GM23338 (cell line): ENCODE measurements around the gene TUFT1.

Source experiments
- CREB1 ChIP-seq: fragments of 250-450 bp; sonication (Bioruptor Pico); IDR thresholded peaks from 2 replicates; pipeline ENCODE4 v1.5.0; 2020; ENCODE audit warnings: low read depth, mild to moderate bottlenecking, moderate library complexity
- EZH2 ChIP-seq: fragments of 200-600 bp; sonication (generic); IDR thresholded peaks from one replicate; pipeline ENCODE4 v1.8.0; 2017; ENCODE audit warnings: antibody characterized with exemption, mild to moderate bottlenecking, low read depth; ENCODE audit not compliant: unreplicated experiment
- EZH2phosphoT487 ChIP-seq: fragments of 200-600 bp; sonication (generic); IDR thresholded peaks from one replicate; pipeline ENCODE4 v1.8.1; 2018; ENCODE audit warnings: antibody characterized with exemption; ENCODE audit not compliant: unreplicated experiment
- JUNB ChIP-seq: IDR thresholded peaks from one replicate; pipeline ENCODE4 v1.6.1; 2016; ENCODE audit warnings: antibody characterized with exemption; ENCODE audit not compliant: unreplicated experiment
- NANOG ChIP-seq: IDR thresholded peaks from 2 replicates; pipeline ENCODE4 v1.6.1; 2016; ENCODE audit warnings: antibody characterized with exemption, borderline replicate concordance
- POLR2AphosphoS5 ChIP-seq: IDR thresholded peaks from 2 replicates; pipeline ENCODE4 v1.6.1; 2016; ENCODE audit warnings: antibody characterized with exemption, low read depth
- STAT1 ChIP-seq: IDR thresholded peaks from one replicate; pipeline ENCODE4 v1.6.1; 2016; ENCODE audit warnings: antibody characterized with exemption; ENCODE audit not compliant: unreplicated experiment
- ZNF114 ChIP-seq: fragments of 250-450 bp; sonication (Bioruptor Pico); IDR thresholded peaks from 2 replicates; pipeline ENCODE4 v1.5.0; 2020; ENCODE audit warnings: mild to moderate bottlenecking, moderate library complexity
- ZNF331 ChIP-seq: fragments of 250-450 bp; sonication (Bioruptor Pico); IDR thresholded peaks from 2 replicates; pipeline ENCODE4 v1.5.0; 2020; ENCODE audit warnings: low read depth, mild to moderate bottlenecking, moderate library complexity
- TF ChIP-seq, protein P1 (sequence below), 2 experiments: fragments of 200-600 bp in 1 of 2; sonication (generic) in 1 of 2; conservative IDR thresholded peaks; 2 replicates each; pipeline versions ENCODE4 v1.5.1 to v1.6.1; 2016 to 2017; ENCODE audit warnings: antibody characterized with exemption in 2 of 2, low read depth in 2 of 2, mild to moderate bottlenecking in 2 of 2, moderate library complexity in 1 of 2
- TF ChIP-seq, protein P2 (sequence below): IDR thresholded peaks from 2 replicates; pipeline ENCODE4 v1.6.1; 2016; ENCODE audit warnings: antibody characterized with exemption
- TF ChIP-seq, protein P3 (sequence below): IDR thresholded peaks from one replicate; pipeline ENCODE4 v1.6.1; 2018; ENCODE audit warnings: antibody characterized with exemption; ENCODE audit not compliant: unreplicated experiment

DNA sequence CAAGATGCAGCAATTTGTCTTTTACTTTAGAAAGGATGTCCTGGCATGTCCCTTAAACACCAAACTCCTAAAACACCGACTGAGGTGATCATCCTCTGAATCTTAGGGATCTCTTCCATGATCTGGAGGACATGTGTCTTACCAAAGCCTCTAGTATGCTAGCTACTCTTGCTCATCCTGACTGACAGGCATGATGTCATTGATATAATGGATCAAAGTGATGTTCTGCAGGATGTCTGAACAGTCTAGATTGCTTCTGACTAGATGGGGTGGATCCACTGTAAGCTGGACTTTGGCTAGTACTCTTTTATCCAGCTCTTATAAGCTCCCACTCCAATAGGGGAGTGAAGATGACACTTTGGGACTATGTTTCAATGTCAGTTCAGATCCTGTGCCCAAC is 40.2 kb upstream of the TUFT1 start:
- no peak for TF ChIP-seq EZH2
- TF ChIP-seq, protein P1, sequence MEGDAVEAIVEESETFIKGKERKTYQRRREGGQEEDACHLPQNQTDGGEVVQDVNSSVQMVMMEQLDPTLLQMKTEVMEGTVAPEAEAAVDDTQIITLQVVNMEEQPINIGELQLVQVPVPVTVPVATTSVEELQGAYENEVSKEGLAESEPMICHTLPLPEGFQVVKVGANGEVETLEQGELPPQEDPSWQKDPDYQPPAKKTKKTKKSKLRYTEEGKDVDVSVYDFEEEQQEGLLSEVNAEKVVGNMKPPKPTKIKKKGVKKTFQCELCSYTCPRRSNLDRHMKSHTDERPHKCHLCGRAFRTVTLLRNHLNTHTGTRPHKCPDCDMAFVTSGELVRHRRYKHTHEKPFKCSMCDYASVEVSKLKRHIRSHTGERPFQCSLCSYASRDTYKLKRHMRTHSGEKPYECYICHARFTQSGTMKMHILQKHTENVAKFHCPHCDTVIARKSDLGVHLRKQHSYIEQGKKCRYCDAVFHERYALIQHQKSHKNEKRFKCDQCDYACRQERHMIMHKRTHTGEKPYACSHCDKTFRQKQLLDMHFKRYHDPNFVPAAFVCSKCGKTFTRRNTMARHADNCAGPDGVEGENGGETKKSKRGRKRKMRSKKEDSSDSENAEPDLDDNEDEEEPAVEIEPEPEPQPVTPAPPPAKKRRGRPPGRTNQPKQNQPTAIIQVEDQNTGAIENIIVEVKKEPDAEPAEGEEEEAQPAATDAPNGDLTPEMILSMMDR (conservative IDR thresholded peaks at IDR 0.05; ENCODE audit: low read depth in 2 of 2): no peak
- TF ChIP-seq, protein P2, sequence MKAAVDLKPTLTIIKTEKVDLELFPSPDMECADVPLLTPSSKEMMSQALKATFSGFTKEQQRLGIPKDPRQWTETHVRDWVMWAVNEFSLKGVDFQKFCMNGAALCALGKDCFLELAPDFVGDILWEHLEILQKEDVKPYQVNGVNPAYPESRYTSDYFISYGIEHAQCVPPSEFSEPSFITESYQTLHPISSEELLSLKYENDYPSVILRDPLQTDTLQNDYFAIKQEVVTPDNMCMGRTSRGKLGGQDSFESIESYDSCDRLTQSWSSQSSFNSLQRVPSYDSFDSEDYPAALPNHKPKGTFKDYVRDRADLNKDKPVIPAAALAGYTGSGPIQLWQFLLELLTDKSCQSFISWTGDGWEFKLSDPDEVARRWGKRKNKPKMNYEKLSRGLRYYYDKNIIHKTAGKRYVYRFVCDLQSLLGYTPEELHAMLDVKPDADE: no peak
- TF ChIP-seq EZH2phosphoT487: no peak
- TF ChIP-seq POLR2AphosphoS5: no peak
- no peak for TF ChIP-seq ZNF114 (CRISPR knock-in tag)
- no peak for TF ChIP-seq ZNF331 (CRISPR knock-in tag)
- no peak for TF ChIP-seq JUNB
- TF ChIP-seq, protein P3, sequence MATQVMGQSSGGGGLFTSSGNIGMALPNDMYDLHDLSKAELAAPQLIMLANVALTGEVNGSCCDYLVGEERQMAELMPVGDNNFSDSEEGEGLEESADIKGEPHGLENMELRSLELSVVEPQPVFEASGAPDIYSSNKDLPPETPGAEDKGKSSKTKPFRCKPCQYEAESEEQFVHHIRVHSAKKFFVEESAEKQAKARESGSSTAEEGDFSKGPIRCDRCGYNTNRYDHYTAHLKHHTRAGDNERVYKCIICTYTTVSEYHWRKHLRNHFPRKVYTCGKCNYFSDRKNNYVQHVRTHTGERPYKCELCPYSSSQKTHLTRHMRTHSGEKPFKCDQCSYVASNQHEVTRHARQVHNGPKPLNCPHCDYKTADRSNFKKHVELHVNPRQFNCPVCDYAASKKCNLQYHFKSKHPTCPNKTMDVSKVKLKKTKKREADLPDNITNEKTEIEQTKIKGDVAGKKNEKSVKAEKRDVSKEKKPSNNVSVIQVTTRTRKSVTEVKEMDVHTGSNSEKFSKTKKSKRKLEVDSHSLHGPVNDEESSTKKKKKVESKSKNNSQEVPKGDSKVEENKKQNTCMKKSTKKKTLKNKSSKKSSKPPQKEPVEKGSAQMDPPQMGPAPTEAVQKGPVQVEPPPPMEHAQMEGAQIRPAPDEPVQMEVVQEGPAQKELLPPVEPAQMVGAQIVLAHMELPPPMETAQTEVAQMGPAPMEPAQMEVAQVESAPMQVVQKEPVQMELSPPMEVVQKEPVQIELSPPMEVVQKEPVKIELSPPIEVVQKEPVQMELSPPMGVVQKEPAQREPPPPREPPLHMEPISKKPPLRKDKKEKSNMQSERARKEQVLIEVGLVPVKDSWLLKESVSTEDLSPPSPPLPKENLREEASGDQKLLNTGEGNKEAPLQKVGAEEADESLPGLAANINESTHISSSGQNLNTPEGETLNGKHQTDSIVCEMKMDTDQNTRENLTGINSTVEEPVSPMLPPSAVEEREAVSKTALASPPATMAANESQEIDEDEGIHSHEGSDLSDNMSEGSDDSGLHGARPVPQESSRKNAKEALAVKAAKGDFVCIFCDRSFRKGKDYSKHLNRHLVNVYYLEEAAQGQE: no peak
- TF ChIP-seq NANOG: no peak
- no peak for TF ChIP-seq CREB1
- TF ChIP-seq STAT1: no peak
